ENCODE measurements around the gene NRTN.
"Not testable (repeated sequence)": the region's sequence is repeated elsewhere in the genome, so short reads cannot be mapped to it uniquely, and the experiment has no call there.

DNA sequence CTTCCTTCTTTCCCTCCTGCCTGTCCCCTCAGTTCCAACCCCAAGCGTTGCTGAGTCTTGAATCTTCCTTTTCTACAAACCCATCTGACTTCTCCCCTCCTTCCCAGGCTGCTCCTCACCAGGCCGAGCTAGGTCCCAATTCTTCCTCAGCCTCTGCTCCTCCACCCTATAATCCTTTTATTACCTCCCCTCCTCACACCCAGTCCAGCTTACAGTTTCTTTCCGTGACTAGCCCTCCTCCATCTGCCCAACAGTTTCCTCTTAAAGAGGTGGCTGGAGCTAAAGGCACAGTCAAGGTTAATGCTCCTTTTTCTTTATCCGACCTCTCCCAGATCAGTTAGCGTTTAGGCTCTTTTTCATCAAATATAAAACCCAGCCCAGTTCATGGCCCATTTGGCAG lies 43.8 kb downstream of the NRTN start:
- TF ChIP-seq CTCF (IDR thresholded peaks at IDR 0.05); POLR2A (IDR thresholded peaks at IDR 0.05); POLR2AphosphoS5 (IDR thresholded peaks at IDR 0.05; ENCODE audit: insufficient read depth in 1 of 2, low read depth in 1 of 2): not testable (repeated sequence)

All from vagina (tissue), 2 donors.